ENCODE measurements around the gene TENM4.
A peak's percentile ranks its signal among the peaks of the same experiment; 100 is the strongest.

TENM4 gene

DNA sequence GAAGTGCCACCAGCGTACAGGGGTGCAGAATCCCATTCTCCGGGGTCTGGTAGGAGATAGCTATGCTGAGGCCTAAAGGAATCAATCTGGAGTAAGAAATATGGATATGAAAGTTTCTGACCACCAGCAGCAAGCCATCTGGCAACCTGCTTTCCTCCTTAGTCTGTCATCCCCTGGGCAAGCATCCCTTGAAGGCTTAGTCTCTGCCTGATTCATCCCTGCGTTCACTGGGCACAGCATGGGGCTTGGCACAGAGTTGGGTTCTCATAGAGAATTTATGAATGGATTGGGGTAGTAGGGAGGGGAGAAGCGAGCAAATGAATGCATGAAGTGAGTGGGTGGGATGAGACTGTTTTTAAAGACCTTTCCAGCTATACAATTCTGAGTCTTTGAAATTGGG is 780.4 kb downstream of the TENM4 start:
- DNase-seq = no peak

DNA sequence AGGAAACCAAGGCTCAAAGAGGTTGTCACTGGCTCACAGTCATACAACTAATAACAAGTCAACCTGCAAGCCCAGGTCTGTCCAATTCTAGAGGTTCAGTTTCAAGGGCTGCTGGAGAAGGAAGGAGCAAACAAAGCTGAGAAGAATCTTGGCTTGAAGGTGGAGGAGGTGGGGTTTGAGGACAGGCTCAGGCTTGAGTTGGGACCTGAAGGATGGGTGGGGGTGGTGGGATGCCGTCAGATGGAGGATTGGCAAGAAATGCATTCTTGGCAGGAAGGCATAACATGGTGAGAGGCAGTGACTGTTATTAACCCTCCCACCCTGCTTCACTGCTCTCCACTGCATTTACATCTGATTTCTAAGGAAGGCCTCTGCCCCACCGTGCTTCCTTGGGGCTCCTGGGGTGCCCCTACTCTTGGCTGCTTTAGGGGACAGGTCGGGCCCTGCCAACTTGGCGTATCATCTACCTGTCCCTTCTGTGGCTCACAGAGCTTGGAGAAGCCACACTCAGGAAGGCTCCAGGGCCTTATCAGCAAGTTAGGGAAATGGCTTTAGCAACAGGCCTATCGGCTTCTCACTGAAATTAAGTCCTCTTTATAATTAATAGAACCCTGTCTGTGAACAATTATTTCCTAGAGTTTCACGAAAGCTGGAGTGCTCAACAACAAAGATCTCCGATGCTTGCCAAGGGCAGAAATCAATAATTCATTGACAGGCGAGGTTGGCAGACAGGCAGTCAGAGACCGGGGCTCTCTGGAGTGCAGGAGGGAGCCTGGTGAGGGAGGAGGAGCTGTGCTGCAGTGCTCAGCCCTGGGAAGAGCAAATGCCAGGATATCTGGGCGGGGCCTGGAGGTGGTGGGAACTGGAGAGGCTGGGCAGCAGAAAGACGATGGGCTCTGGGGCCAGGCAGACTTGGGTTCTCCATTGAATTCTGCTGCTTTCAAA is 781.2 kb downstream of the TENM4 start:
- no peak for DNase-seq

DNA sequence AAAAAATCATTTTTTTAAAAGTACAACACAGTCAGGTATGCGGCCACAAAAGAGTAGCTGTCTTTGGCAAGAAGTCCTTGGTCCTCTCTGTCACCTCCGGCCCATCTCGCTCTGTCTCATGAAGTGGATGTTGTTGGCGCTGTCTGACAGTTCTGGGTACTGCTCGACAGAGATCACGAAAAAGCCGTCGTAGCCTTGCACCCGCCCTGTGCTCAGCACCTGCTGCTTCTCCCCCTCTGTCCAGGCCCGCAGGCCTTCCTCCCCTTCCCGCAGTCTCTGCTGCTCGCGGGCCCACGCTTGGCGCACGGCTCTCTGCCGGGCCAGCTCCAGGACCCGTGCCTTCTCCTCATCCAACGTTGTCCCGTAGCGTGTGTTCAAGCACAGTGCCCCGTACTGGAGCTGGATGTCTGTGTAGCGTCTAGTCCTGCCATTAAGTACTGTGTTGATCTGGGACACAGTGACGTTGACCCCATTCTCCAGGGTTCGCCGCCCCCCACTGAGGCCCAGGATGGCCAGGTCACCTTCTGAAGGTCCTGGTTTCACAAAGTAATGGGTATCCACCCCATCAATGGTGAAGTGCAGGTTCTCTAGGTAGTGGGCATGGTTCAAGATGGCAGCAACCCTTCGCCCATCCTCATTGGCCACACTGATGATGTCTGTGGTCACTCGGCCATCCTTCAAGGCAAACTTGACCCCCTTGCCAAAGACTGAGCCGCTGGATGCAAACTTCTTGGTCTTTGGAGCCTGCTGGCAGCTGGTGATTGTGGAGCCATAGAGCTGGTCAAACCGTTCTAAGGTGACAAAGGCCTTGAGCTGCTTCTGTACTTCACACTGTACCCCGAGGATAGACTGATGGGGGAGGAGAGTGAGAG is 782.6 kb downstream of the TENM4 start:
- no peak for DNase-seq

DNA sequence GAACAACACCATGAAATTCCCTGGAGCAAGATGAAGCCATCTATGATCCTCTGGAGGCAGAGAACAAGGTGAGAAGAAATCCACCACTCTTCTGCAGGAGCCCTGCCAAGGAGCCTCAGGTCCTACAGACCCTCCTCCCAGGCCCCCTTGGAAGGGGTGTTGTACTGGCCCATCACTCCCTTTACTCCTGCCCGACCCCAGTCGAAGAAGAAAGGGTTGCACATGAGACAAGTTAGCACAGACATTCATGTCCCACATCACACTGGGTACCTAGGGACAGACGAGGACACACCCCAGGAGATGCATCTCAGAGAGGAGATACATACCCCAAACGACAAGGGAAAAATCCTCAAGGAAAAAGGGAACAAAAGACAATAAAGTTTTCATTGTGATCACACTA is 783.4 kb downstream of the TENM4 start:
- DNase-seq = no peak

DNA sequence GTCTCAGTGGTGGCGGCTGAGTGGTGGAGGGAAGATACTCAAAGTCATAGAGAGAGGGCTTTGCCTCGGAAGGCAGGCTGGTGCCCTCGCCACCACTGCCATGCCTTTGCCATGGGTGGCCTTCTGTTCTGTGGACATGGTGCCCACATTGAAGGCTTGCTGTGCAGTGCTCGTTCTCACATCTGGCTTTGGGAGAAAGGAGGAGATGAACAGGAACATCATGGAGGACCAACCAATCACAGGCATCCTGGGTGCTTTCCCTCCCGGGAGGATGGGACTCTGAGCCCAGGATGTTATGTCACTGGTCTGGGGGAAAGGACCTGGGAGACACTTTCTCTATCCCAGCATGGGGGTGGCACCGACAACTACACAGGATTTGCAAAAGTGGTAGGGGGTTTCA is 783.8 kb downstream of the TENM4 start:
- DNase-seq = no peak

DNA sequence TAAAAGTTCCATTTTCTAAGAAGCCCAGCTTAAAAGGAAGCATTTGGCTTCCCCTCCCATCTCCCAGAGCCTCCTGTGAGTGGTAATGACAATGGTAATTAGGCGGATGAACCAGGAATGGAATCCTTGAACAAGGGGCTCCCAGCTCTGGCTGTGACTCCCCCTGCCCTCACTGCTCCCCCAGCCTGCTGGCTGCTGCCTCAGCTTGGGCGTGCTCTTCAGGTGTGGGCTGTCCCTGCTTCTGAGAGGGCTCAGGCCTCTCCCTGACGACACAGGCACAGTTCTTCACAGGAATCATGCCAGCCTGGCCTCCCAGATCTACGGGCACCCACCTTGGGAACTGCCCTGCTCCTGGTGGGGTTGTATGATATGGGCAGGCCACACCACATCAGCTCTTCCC is 784.5 kb downstream of the TENM4 start:
- no peak for DNase-seq

DNA sequence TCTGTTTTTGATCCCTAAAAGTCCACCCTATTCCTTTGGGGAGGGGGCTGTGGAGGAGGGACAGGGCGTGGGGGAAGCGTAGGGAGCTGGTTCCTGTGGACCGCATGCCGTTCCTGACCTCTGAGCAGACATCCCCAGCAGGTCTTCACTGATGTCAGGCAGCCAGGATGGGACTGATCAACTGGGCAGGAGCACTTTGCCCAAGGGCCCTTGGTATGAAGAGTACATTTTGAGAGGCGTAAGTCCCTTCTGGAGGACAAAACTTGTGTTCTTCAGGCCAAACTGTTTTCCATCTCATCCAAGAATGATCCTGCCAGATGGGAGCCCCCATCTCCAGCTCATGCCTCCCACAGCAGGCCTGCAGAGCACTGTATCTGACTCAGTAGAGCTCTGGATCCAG is 785.3 kb downstream of the TENM4 start:
- DNase-seq = no peak

GRCh38 chr11:78654866-78655265 is 786.0 kb downstream of the TENM4 start:
- no peak for DNase-seq

DNA sequence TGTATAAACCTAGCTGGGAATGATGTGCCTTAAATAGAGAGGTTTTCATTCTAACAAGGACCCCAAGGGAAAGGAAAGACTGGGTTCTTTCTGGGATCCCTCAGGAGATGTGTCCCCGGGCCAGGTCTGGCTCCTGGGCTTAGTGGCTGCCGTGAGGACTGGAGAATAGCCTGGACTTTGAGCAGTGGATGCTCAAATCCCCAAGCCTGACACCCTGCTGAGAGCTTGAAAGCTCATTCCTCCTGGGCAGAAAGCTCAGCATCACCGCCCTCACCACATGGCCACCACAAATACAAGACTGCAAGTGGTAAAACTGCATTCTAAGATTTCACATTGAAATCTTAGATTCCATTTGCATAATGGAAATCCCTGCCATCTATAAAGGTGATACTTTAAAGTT is 786.8 kb downstream of the TENM4 start:
- DNase-seq = no peak

- no peak for DNase-seq
These were observed 787.4 kb downstream of the TENM4 start for GRCh38 chr11:78653294-78653909.

- DNase-seq = no peak
These were observed 788.0 kb downstream of the TENM4 start for GRCh38 chr11:78652843-78653239.

- DNase-seq = no peak
These were observed 788.6 kb downstream of the TENM4 start for GRCh38 chr11:78651923-78652842.

DNA sequence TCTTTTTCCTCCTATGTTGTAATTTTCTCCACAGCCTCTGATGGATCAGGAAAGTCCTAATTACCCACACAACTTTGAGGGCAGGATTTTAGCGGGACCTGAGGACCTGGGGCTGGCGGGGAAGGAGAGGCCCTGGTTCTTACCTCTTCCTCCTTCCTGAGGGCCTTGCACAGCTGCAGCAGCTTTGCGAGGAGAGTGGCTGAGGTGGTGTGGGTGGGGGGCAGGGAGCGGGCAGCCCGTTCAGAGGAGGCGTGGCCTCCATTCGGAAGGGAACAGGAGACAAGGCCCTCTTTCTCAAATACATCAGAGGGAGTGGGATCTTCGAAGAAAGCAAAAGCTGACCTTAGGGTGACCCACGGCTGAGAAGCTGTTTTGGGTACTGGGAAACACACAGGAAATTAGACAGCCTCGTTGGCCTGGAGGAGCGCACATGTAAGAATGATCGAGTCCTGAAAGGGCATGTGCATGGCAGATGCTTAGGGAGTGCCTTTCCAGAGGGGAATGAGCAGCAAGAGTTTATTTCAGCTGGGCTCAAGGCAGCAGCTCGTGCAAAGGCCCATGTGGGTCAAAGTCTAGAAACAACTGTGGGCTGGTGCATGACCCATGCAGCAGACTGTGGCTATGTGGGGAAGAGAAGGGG is 789.6 kb downstream of the TENM4 start:
- no peak for DNase-seq

GRCh38 chr11:78649361-78650215 is 791.2 kb downstream of the TENM4 start:
- DNase-seq = no peak

DNA sequence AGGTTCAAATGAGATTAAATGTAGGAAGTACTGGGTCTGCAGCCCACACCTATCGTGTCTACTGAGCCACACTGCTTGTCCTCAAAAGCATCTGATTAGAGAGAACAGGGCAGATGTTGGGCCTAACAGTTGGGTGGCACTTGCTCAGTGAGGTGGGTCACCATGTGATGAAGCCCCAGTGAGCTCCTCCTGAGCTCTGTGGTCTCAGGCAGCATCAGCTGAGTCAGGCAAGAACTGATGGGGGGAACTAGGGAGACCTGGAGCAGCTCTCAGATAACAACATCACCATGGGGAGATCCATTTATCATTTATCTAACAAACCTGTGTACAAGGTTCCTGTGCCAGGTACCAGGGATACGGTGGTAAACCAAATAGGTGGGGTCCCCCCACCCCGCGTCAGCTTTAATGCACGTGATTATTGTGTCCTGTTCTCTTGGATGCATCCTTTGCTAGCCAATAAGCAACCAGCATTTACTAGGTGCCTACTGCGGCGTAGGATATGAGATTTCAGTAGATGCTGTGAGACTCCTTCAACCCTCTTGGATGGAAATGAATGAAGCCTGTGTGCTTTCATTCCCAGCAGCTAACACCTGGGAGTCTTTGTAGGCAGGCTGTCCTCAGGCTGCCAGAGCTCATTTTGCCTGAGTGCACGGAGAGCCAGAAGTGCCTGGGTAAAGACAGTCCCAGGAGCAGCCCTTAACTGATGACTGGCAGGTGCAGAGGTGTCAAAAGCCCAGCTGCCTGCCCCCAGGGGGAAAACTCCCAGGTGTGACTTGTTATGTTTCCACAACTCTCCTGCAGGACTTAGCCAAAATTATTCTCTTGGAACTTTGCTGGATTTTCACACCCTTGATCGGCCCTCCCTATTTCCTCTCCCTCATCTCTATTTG is 792.6 kb downstream of the TENM4 start:
- DNase-seq = no peak

DNA sequence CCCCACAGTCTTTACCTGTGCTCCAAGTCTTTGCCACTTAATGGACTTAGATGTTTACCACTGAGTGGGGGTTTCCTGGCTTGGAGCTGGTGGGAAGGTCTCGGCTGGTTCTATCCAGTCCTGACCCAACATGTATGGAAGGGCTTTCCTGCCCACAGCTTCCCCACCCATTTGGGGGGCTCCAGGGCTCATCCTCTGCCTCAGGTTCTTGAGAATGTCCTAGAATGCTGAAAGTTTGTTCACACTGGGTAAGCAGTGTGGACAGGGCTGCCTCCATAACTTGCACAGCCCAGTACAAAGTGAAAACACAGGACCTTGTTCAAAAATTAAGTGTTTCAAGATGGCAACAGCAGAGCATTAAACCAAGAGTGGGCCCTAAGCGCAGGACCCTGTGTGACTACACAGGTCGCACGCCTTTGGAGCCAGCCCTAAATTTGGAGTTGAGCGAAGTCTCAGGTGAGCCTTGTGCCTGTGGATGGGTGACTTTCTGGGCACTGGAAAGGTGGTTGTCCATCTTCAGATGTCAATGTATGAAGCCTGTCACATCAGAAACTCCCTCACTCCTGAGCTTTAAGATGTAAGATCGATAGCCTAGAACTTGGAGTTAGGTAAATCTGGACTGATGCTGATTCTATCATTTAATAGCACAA is 793.4 kb downstream of the TENM4 start:
- no peak for DNase-seq

DNA sequence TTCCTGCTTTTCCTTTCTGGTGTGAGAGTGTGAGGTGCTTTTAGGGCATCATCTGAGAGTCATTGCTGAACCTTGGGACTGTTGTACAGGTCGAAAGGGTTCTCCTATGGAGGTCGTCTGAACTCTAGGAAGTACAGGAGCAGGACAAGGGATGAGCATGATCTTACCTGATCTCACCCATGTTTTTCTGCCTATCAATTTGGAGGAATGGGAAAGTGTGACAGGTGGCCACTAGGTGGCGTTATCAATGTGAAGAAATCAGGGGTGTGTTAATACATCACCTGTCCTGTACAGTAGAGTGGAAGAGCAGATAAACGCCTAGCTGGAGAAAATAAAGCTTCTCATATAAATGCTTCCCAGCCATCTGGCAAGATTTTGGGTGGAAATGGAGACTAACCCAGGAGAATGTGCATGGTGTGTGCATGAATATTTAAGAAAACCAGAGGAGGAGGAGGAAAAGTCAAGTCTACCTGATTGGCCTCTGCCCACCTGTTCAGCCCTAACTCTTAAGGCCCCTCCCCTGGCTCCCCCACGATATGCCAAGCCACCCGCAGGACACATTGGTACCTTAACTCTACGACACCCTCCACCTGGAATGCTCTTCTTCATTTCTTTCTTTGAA is 794.2 kb downstream of the TENM4 start:
- peak; percentile 50 for DNase-seq
